ENCODE measurements around the gene MAP10.

- TF ChIP-seq CTCF (IDR thresholded peaks at IDR 0.05; ENCODE audit: borderline replicate concordance, extremely low read depth, low read length, poor library complexity, severe bottlenecking) (no peak), EZH2 (IDR thresholded peaks at IDR 0.05; ENCODE audit: borderline replicate concordance, low read depth, low read length, severe bottlenecking) (no peak)
Observed at GRCh38 chr1:232805269-232806185, at the start of gene MAP10.

All from DND-41 (cell line).